K562 (cell line): ENCODE results near the gene ICOSLG. TPM values are rescaled to one million over a fixed set of nuclear protein-coding genes. Genes with fewer than 3 reads are reported as not detected.

Experiments used
- ATAC-seq: fragments of 200-7000 bp; cut with Tn5 transposase; 3 replicates; pipeline ENCODE4 v1.9.1; 2020; ENCODE audit warnings: moderate library complexity
- BruUV-seq: library from RNA; stranded (reverse); fragments of 400-500 nt; replicated peaks from 2 replicates; lab custom pipeline; 2021; lab: Mats Ljungman, UMichigan
- CTCF ChIA-PET: fragments of 300-600 bp; formaldehyde crosslinking; extraction: SDS; loops from one replicate; lab custom pipeline; 2021; ENCODE audit warnings: low intra/inter-chr PET ratio; lab: Yijun Ruan, JAX
- POLR2A ChIA-PET: fragments of 300-600, 350-650 bp; sonication (Branson Sonifier 250); formaldehyde crosslinking; extraction: SDS; loops from one replicate; lab custom pipeline; 2021; ENCODE audit warnings: antibody characterized with exemption, inconsistent platforms; lab: Yijun Ruan, JAX
- DNase-seq, 4 experiments: peaks; one replicate each; pipeline versions ENCODE4 v3.0.0 to v3.0.0-alpha.2; 2011 to 2018; ENCODE audit warnings: low spot score in 3 of 4, mixed read lengths in 3 of 4; ENCODE audit errors: extremely low read depth in 1 of 4
- FAIRE-seq: peaks from 2 replicates; lab custom pipeline; 2011; peaks lifted over from hg19 to GRCh38; lab: Jason Lieb, UNC
- H2AFZ ChIP-seq: 2 replicates; pipeline ENCODE4 v1.6.0; 2011; ENCODE audit warnings: low read depth, low read length, control low read depth, inconsistent platforms
- H3K27ac ChIP-seq: fragments of 200-600 bp; 3 replicates; pipeline ENCODE4 v1.8.0; 2011; ENCODE audit warnings: low read depth, mild to moderate bottlenecking, control low read depth, inconsistent platforms, low read length, moderate library complexity, mixed read lengths; ENCODE audit errors: extremely low read depth
- H3K27me3 ChIP-seq, 2 experiments: fragments of 300-600 bp in 1 of 2; 2 replicates in 1 of 2; 3 replicates in 1 of 2; pipeline versions ENCODE4 v1.6.0 to v1.8.0; 2011; ENCODE audit warnings: inconsistent platforms in 2 of 2, low read length in 2 of 2, mild to moderate bottlenecking in 1 of 2, mixed read lengths in 1 of 2, moderate library complexity in 1 of 2; ENCODE audit not compliant: control insufficient read depth in 2 of 2, insufficient read depth in 2 of 2
- H3K36me3 ChIP-seq: fragments of 300-600 bp; 3 replicates; pipeline ENCODE4 v1.8.0; 2011; ENCODE audit warnings: mild to moderate bottlenecking, low read length, inconsistent platforms; ENCODE audit not compliant: control insufficient read depth, insufficient read depth
- H3K4me1 ChIP-seq, 2 experiments: fragments of 200-600 bp in 1 of 2; replicated peaks in 1 of 2; 2 replicates in 1 of 2; 3 replicates in 1 of 2; pipeline versions ENCODE4 v1.5.1 to v1.8.0; 2011; ENCODE audit warnings: inconsistent platforms in 2 of 2, low read length in 2 of 2, mild to moderate bottlenecking in 1 of 2, mixed read lengths in 1 of 2, moderate library complexity in 1 of 2; ENCODE audit not compliant: control insufficient read depth in 2 of 2, insufficient read depth in 2 of 2
- H3K4me2 ChIP-seq: 2 replicates; pipeline ENCODE4 v1.6.1; 2011; ENCODE audit warnings: low read length, control low read depth, inconsistent platforms, mixed read lengths; ENCODE audit not compliant: insufficient read depth
- H3K4me3 ChIP-seq: fragments of 200-600 bp; sonication (generic), shearing (Covaris generic); 2 replicates; pipeline ENCODE4 v1.5.1; 2016; ENCODE audit warnings: control low read depth, inconsistent platforms
- H3K79me2 ChIP-seq: fragments of 200-600 bp; 3 replicates; pipeline ENCODE4 v1.8.0; 2011; ENCODE audit warnings: low read length, inconsistent platforms; ENCODE audit not compliant: control insufficient read depth, insufficient read depth
- H3K9ac ChIP-seq, 2 experiments: 2 replicates each; pipeline versions ENCODE4 v1.6.0 to v1.6.1; 2011; ENCODE audit warnings: low read depth in 2 of 2, low read length in 2 of 2, control low read depth in 1 of 2, inconsistent platforms in 1 of 2, mild to moderate bottlenecking in 1 of 2, mixed read lengths in 1 of 2; ENCODE audit not compliant: insufficient read depth in 1 of 2
- H3K9me1 ChIP-seq: one replicate; pipeline ENCODE4 v1.6.0; 2011; ENCODE audit warnings: inconsistent platforms, mild to moderate bottlenecking, low read length, moderate library complexity; ENCODE audit not compliant: control insufficient read depth, insufficient read depth
- H3K9me3 ChIP-seq: replicated peaks from 2 replicates; pipeline ENCODE4 v1.5.1; 2011; ENCODE audit warnings: low read depth, low read length, inconsistent platforms; ENCODE audit not compliant: control insufficient read depth, insufficient read depth
- H4K20me1 ChIP-seq: replicated peaks from 2 replicates; pipeline ENCODE4 v1.6.1; 2011; ENCODE audit warnings: low read length, inconsistent platforms, mixed read lengths; ENCODE audit not compliant: control insufficient read depth, insufficient read depth
- CTBP1 ChIP-seq: fragments of 450-650 bp; IDR thresholded peaks from 2 replicates; pipeline ENCODE4 v1.6.1; 2016; ENCODE audit warnings: borderline replicate concordance
- FOXA1 ChIP-seq: fragments of 450-650 bp; IDR thresholded peaks from 2 replicates; pipeline ENCODE4 v1.6.1; 2016; ENCODE audit warnings: mild to moderate bottlenecking, borderline replicate concordance
- JUND ChIP-seq, 2 experiments: IDR thresholded peaks; 2 replicates in 1 of 2; 3 replicates in 1 of 2; pipeline ENCODE4 v1.6.1; 2011; ENCODE audit warnings: borderline replicate concordance in 2 of 2, low read depth in 2 of 2, low read length in 2 of 2, improper control_type of control experiment in 1 of 2, missing biosample characterization in 1 of 2, missing genetic modification characterization in 1 of 2, missing genetic modification reagents in 1 of 2
- MXI1 ChIP-seq: IDR thresholded peaks from 2 replicates; pipeline ENCODE4 v1.6.1; 2011; ENCODE audit warnings: low read depth, mild to moderate bottlenecking, improper control_type of control experiment, low read length
- MYC ChIP-seq, 2 experiments: fragments of 250-450 bp in 1 of 2; sonication (Bioruptor Pico) in 1 of 2; IDR thresholded peaks; 2 replicates each; pipeline versions ENCODE4 v1.5.1 to v1.6.1; 2012 to 2021; ENCODE audit warnings: low read depth in 2 of 2, borderline replicate concordance in 1 of 2, improper control_type of control experiment in 1 of 2, low read length in 1 of 2, mild to moderate bottlenecking in 1 of 2, moderate library complexity in 1 of 2
- NFYB ChIP-seq: IDR thresholded peaks from 2 replicates; pipeline ENCODE4 v1.6.1; 2011; ENCODE audit warnings: mild to moderate bottlenecking, moderate library complexity; ENCODE audit not compliant: insufficient read length; ENCODE audit errors: extremely low read depth
- SOX6 ChIP-seq: fragments of 450-650 bp; IDR thresholded peaks from 2 replicates; pipeline ENCODE4 v1.6.1; 2014; ENCODE audit warnings: mild to moderate bottlenecking
- XRCC5 ChIP-seq: fragments of 200-400 bp; formaldehyde crosslinking; IDR thresholded peaks from 2 replicates; pipeline ENCODE4 v1.6.1; 2017; ENCODE audit warnings: low read depth, mild to moderate bottlenecking, low read length
- ZNF780A ChIP-seq: fragments of 250-450 bp; sonication (Bioruptor Pico); IDR thresholded peaks from 2 replicates; pipeline ENCODE4 v1.5.0; 2021; ENCODE audit warnings: mild to moderate bottlenecking
- WGBS: fragments of 100-300 bp; shearing (Covaris generic); methylation state at CpG from one replicate; pipeline ENCODE4 v1.1.6; 2016; ENCODE audit warnings: low coverage, mixed read lengths; ENCODE audit not compliant: insufficient coverage; ENCODE audit errors: missing lambda C conversion rate; 5-methylcytosine and 5-hydroxymethylcytosine counted together
- in situ Hi-C: fragments of 300-500 bp; cut with MboI; formaldehyde crosslinking; loops from 4 replicates; pipeline ENCODE4 v1.15.0; 2018; ENCODE audit warnings: inconsistent platforms, mixed read lengths
- intact Hi-C: fragments of 100-400 bp; cut with micrococcal nuclease; formaldehyde crosslinking; loops from 2 replicates; pipeline ENCODE4 v1.14.2; 2022
- polyA plus RNA-seq, 8 experiments: library from polyadenylated mRNA; depleted of rRNA in 4 of 8; stranded (reverse) in 5 of 8; unstranded in 3 of 8; fragments of >200 nt; fragmentation: Nextera tagmentation in 2 of 8; fragmentation: Illumina TruSeq in 1 of 8; extraction: Ambion mirVana in 2 of 8; extraction: Trizol in 1 of 8; gene quantifications; 2 replicates each; pipeline versions ENCODE4 v1.2.1 to v1.2.3, GENCODE V29; 2011 to 2014; ENCODE audit warnings: inconsistent platforms in 1 of 8, missing spikeins in 1 of 8
- total RNA-seq, 7 experiments: library from RNA; depleted of rRNA in 6 of 7; stranded (reverse); fragments of >200 nt in 6 of 7; fragmentation: Illumina TruSeq in 2 of 7; extraction: Trizol in 2 of 7; gene quantifications; 2 replicates each; pipeline versions ENCODE4 v1.2.1 to v1.2.3, GENCODE V29; 2011 to 2021; ENCODE audit warnings: low replicate concordance in 1 of 7
- TF ChIP-seq, protein P1 (sequence below): fragments of 450-650 bp; IDR thresholded peaks from 2 replicates; pipeline ENCODE4 v1.6.1; 2016
- TF ChIP-seq, protein P2 (sequence below): fragments of 450-650 bp; IDR thresholded peaks from 2 replicates; pipeline ENCODE4 v1.6.1; 2017; ENCODE audit warnings: antibody characterized with exemption

ICOSLG gene
- total and polyA plus RNA-seq, 9 of the 15 experiments (the other 6 are each of a cell fraction or from before 2014, with no cell fraction given), result 0.01 to 1.4 (median 0.15) TPM

DNA sequence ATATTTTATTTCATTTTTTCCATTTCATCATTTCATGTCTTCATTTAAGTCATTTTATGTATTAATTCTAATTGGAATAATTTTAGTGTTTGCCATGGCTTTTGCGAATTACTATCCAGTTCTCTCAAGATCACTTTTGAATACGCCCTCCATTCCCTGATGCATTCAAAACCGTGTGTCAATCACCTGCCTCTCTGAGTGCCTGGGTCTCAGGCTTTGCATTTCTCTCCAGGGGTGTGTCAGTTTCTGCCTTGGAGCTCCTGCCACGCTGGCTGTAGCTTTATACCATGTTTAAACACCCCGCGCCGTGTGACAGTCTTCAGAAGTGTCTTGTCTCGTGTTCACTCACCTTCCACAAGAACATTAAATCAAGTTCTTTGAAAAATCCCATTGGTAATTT lies 28.3 kb upstream of the ICOSLG start:
- no peak for DNase-seq
- H4K20me1 ChIP-seq, result peaks cover 4% of the 10 kb centered on the region
- no peaks in the 10 kb centered on the region for H3K9me1 ChIP-seq
- no peaks in the 10 kb centered on the region for H3K79me2 ChIP-seq
- H2AFZ ChIP-seq, result no peak overlapping the region
- H3K27ac ChIP-seq, result no peak overlapping the region
- TF ChIP-seq NFYB, result no peak
- TF ChIP-seq, protein P1, sequence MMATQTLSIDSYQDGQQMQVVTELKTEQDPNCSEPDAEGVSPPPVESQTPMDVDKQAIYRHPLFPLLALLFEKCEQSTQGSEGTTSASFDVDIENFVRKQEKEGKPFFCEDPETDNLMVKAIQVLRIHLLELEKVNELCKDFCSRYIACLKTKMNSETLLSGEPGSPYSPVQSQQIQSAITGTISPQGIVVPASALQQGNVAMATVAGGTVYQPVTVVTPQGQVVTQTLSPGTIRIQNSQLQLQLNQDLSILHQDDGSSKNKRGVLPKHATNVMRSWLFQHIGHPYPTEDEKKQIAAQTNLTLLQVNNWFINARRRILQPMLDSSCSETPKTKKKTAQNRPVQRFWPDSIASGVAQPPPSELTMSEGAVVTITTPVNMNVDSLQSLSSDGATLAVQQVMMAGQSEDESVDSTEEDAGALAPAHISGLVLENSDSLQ, result peak; percentile 55
- no peak overlapping the region for H3K9ac ChIP-seq
- FAIRE-seq, result no peak
- no peak overlapping the region for H3K4me3 ChIP-seq
- 5% methylated on average over 8 of the region's 8 CpGs for WGBS
- POLR2A ChIA-PET, result interaction anchor here (0.6 kb wide), 1 partner anchor 328 kb away, joined by 3 read pairs; no protein-coding TSS in a partner anchor
- no TSS peak for BruUV-seq
- intact Hi-C loops (no loop called here), in situ Hi-C loops (no loop called here)
- H3K36me3 ChIP-seq, result no peaks in the 10 kb centered on the region
- H3K4me1 ChIP-seq, result peaks cover 0 to 22% of the 10 kb centered on the region in 2 experiments; a peak in 1 of 5 replicates
- CTCF ChIA-PET, result no interaction called here
- peaks cover 26 to 53% of the 10 kb centered on the region in 2 experiments; a peak in 4 of 5 replicates for H3K27me3 ChIP-seq
- no peak overlapping the region for H3K4me2 ChIP-seq
- H3K9me3 ChIP-seq, result no peaks in the 10 kb centered on the region
- no peak for ATAC-seq

DNA sequence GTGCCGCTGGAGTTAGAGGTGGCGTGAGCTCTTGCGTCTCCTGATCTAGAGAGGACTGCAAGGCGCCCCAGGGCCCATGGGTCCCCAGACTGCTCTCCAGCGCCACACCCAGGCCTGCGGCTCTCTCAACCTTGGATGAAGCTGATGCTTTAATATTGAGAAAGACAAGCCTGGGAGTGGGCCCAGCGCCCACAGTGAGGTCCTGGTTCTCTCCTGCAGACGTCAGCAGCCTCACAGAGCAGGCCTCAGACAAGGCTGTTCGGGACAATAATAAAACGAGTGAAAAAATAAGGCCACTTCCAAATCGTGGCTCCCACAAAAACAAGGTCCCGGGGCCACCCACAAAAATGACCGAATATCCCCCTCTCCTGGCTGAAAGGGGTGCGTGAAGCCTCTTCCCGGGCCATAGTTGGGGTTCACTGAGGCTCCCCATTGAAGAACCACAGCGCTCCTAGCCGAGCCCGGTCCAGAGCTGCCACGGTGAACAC lies 27.0 kb upstream of the ICOSLG start:
- in situ Hi-C loops, result no loop called here
- no TSS peak for BruUV-seq
- Histone ChIP-seq H3K79me2 (no peaks in the 10 kb centered on the region), H3K9me1 (no peaks in the 10 kb centered on the region), H3K27me3 (peaks cover 16 to 41% of the 10 kb centered on the region in 2 experiments; a peak in 3 of 5 replicates), H3K4me3 (no peak overlapping the region), H2AFZ (peak overlapping the region; percentile 35; the same call in 1 of the 2 replicates), H3K27ac (no peak overlapping the region), H3K4me2 (peak overlapping the region; percentile 0; the same call in 1 of the 2 replicates), H3K9me3 (no peaks in the 10 kb centered on the region), H4K20me1 (peaks cover 4% of the 10 kb centered on the region), H3K4me1 (peaks cover 0 to 24% of the 10 kb centered on the region in 2 experiments; a peak in 2 of 5 replicates), H3K9ac (no peak overlapping the region), H3K36me3 (no peaks in the 10 kb centered on the region)
- FAIRE-seq, result peak; percentile 92
- peak; percentile 58 to 81 (median 70) for DNase-seq
- intact Hi-C loops, result no loop called here
- ChIA-PET CTCF (interaction anchor here (0.6 to 1.2 kb wide), 5 partner anchors 12 to 457 kb away, joined by 3 to 4 read pairs (median 4); no protein-coding TSS in a partner anchor), POLR2A (interaction anchor here (0.6 to 1.7 kb wide), 5 partner anchors 9 to 738 kb away, joined by 3 to 6 read pairs (median 4); no protein-coding TSS in a partner anchor)
- WGBS, result 4% methylated on average over 19 of the region's 19 CpGs
- peak; percentile 97 for ATAC-seq
- TF ChIP-seq XRCC5 (peak; percentile 41; the same call in 1 of the 2 replicates), ZNF780A (CRISPR knock-in tag) (no peak), MYC (IDR thresholded peaks at IDR 0.05; ENCODE audit: low read depth, low read length) (peak; percentile 48), MYC (CRISPR knock-in tag; IDR thresholded peaks at IDR 0.05; ENCODE audit: borderline replicate concordance, low read depth) (0 out of 2 replicates have a peak, but pooled peaks have one; percentile 30), SOX6 (no peak; the same call in 1 of the 2 replicates), FOXA1 (no peak), JUND (IDR thresholded peaks at IDR 0.05; ENCODE audit: borderline replicate concordance, low read depth, low read length) (peak; percentile 35; the same call in 1 of the 2 replicates), JUND (tag; IDR thresholded peaks at IDR 0.05; ENCODE audit: borderline replicate concordance, low read depth, low read length) (no peak), MXI1 (no peak), CTBP1 (peak; percentile 78; the same call in 1 of the 2 replicates)
- TF ChIP-seq, protein P2, sequence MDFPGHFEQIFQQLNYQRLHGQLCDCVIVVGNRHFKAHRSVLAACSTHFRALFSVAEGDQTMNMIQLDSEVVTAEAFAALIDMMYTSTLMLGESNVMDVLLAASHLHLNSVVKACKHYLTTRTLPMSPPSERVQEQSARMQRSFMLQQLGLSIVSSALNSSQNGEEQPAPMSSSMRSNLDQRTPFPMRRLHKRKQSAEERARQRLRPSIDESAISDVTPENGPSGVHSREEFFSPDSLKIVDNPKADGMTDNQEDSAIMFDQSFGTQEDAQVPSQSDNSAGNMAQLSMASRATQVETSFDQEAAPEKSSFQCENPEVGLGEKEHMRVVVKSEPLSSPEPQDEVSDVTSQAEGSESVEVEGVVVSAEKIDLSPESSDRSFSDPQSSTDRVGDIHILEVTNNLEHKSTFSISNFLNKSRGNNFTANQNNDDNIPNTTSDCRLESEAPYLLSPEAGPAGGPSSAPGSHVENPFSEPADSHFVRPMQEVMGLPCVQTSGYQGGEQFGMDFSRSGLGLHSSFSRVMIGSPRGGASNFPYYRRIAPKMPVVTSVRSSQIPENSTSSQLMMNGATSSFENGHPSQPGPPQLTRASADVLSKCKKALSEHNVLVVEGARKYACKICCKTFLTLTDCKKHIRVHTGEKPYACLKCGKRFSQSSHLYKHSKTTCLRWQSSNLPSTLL, result no peak
